Sciatic nerve (tissue), 2 donors: ENCODE measurements around the gene ERBB4. TPM values are rescaled to one million over a fixed set of nuclear protein-coding genes. Genes with fewer than 3 reads are reported as not detected.

Source experiments
- ATAC-seq: fragments of 200-7000 bp; cut with Tn5 transposase; one replicate; pipeline ENCODE4 v1.9.1; 2020; ENCODE audit warnings: mild to moderate bottlenecking, moderate library complexity
- DNase-seq: peaks from one replicate; pipeline ENCODE4 v3.0.0-alpha.2; 2020; ENCODE audit warnings: low spot score
- intact Hi-C: fragments of 100-400 bp; cut with DNase I; formaldehyde crosslinking; loops from one replicate; pipeline ENCODE4 v1.14.2; 2022
- total RNA-seq: library from RNA; stranded (reverse); fragmentation: NEBNext Ultra II Directional; extraction: Animal tissue kit (Norgen Biotek cat#: 25700); gene quantifications from one replicate; pipeline ENCODE4 v1.2.1, GENCODE V29; 2021
- donor health status: DM: no; HTN: no; CAD: no.
- donor health status: DM: no; HTN: no; CAD: no.

ERBB4 gene
- total RNA-seq, 1 donor from 2014 or later = 19.7 TPM

DNA sequence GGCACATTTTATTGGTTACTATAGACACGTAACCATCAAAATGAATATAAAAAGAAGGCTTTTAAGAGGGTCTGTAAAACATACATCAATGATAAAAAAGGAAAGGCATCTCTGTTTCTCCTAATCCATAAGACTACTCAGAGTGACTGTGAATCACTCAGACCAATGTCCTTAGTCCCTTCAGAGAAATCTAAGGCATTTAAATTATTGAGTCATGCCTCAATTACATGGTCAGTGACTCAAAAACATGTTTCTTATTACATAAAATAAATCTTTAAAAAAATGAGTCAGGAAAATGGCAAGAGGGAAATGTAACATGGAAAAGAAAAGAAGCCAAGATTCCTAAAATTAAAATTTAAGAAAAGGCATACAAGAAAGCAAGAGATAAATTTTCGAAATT is 146.6 kb downstream of the ERBB4 start:
- DNase-seq (no peak), ATAC-seq (no peak)
- intact Hi-C loops = no loop called here

DNA sequence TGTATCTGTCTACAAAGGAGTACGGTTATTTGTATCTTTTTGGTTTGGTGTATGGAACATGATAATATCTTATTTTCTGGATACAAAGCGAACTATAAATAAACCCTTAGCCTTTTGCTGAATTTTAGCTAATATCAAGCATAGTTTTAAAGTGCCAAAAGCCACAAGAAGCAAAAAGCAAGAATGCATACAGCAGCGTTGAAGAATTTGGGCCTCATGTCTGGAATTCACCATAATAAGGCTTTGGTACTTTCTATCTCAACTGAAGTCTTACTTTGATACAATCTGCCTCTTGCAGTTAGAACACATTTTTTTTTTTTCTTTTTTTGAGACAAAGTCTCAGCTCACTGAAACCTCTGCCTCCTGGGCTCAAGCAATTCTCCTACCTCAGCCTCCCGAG is 151.5 kb downstream of the ERBB4 start:
- ATAC-seq (no peak), DNase-seq (no peak)
- intact Hi-C loops = no loop called here

DNA sequence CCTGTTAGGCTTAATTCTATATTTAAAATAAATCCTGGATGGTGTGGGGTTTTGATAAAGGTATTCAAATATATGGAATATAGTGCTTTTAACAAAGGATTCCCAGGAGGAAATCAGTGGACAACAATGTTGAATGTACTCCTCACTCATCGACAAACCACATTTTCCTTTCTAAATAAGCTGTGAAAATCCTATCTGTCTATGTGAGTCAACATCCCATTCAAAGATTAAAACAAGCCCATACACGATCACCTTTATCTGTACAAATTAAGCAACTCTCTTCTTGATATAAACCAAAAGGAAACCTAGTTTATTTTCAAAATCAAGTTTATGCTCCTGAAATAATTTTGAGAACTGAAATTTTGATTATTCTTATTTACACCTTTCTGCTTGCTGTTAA is 153.4 kb downstream of the ERBB4 start:
- intact Hi-C loops = no loop called here
- ATAC-seq = no peak
- no peak for DNase-seq

DNA sequence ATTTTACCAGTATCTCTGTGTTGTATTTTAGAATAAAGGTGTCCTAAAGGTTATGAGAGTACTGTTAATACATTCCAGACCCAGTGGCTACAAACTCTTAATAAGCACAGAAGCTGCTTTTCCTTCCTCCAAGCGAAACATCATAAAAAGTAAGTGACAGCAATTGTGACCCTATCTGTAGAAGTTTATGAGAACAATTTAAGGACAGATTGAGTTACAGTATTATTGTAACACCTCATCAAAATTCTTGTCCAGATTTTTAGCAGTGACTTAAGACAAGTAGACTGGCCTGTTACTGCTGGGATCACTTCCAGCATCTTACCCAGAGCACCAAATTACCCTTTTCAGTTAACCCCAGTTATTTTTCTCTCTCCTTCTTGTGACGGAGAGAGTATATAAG is 154.6 kb downstream of the ERBB4 start:
- intact Hi-C loops = no loop called here

DNA sequence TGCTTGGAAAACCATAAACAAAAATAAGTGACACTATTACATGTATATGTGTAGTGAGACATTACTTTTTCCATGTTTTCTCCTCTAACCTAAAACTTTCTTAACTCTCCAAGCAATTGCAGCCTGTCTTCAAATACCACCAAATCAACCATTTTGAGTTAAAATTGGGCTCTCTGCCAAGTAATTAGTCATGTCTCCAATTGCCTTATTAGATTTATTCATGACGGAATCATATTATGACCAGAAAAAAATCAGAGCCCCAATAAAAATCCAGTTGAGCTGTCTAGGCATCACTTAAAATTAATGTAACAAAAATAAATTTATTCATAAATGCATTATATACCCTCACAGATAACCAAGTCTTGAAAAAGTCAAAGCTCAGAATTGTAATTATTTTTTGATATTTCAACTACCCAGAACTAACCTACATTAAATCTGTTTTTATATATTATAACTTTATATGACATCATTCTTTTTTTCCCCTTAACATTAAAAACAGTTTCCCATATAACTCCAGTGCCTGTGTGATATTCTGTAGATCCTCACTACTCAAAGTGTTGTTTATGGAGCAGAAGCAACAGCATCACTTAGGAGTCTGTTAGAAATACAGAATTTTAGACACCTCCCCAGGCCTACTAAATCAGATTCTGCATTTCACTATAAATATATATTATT is 157.0 kb downstream of the ERBB4 start:
- intact Hi-C loops = no loop called here
- ATAC-seq (no peak), DNase-seq (no peak)

More for the DNA sequence above, 154.6 kb downstream of the ERBB4 start:
- DNase-seq (no peak), ATAC-seq (no peak)

DNA sequence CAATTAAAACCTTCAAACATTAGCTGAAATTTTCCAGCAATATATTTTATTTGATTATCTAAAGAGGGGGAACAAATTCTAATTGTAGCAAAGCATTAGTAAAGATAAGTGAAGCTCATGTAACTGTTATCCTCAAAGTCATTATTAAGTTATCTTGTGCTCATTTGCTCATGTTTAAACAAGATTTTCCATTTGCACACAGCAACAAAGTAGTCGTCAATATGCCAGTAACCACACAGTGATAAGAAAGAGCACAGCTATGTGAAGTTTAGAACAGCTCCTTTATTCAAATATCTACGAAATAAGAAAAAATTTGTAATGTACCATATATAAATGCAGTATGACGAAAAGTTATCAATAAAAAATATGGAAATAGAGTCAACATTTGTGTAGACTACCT is 159.5 kb downstream of the ERBB4 start:
- intact Hi-C loops = no loop called here
- ATAC-seq (no peak), DNase-seq (no peak)

DNA sequence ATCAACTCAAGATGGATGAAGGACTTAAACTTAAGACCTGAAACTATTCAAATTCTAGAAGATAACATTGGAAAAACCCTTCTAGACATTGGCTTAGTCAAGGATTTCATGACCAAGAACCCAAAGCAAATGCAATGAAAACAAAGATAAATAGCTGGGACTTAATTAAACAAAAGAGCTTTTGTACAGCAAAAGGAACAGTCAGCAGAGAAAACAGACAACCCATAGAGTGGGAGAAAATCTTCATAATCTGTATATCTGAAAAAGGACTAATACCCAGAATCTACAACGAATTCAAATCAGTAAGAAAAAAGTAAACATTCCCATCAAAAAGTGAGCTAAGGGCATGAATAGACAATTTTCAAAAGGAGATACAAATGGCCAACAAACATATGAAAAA is 171.2 kb downstream of the ERBB4 start:
- intact Hi-C loops = no loop called here
- DNase-seq (no peak), ATAC-seq (no peak)

DNA sequence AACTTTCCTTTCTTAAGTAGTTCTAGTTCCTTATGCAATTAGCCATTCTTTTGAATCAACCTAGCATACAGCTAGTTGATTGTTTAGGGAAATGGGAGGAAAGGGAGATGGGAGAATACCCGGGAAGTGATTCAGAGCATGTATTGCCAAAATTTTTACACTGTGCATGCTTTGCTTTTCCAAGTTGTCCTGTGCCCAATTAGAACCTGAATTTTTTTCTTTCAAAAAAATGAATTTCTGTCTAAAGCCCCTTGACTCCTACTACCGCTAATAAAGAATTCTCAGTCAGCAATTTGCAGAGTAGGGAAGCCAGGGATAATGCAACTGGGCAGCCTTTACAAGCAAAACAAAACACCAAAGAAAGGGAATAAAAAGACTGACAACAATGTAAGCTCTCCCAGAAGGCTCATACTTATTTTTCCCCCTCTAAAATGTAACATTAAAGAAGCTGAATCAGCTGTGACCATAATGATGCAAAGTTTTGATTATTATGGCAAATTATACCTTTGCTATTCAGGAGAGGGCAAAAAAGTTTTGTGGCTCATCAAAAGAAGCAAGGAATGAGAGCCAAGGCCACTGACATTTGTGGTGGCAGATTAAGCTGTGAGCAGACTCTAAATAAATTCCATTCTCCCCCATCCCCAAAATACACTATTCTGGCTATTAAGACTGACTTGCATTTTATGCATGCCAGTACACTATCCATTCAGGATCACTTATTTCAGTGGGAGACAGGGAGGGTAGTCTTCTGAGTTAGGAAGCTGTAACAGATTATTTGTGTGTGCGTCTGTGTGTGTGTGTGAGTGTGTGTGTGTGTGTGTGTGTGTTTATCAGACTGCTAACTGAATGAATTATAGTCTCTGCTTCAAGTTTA is 174.3 kb downstream of the ERBB4 start:
- no peak for DNase-seq
- no peak for ATAC-seq
- intact Hi-C loops = no loop called here

DNA sequence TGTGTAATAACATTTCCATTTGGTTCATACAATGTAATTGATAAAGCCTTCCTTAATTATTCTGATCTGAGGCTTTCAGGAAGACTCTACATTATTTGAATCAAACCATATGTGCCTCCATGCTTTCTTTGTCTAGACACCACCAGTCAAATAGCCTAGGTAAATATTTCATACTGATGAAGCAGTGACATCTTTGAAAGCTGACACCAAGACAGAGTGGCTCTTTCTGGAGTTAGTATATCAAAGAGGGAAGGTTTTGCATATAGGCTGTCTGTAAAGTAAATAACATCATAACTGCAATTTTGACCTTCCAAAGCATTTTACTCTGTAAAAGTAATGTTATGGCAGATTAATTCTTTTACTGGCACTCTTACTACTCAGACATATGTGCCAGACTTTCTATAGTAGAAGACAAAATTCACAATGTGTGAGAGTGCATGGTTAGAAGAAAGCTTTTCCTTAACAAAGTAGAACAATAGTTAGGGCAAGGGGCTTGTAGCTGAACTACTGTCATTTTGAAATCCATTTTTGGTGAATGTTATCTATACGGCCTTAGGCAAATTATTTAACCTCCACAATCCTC is 177.3 kb downstream of the ERBB4 start:
- DNase-seq (no peak), ATAC-seq (no peak)
- intact Hi-C loops = no loop called here

DNA sequence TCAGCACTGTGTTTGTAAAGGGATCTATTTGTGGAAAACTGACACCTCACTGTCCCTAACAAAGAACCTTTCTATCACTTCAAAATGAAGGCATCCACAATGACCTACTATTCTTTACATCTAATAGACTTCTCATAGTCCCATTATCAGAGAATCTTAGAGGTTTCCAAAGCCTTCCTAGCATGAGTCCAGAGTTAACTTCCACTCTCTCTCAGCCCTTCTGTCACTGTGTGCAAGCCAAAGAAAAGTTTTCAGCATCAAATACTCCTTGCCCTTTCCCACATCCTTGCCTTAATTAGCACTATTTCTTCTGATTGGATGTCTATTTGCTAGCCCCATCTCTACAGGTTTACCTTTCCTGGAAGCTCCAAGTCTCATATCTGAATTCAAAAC is 178.5 kb downstream of the ERBB4 start:
- ATAC-seq (no peak), DNase-seq (no peak)
- intact Hi-C loops = no loop called here

DNA sequence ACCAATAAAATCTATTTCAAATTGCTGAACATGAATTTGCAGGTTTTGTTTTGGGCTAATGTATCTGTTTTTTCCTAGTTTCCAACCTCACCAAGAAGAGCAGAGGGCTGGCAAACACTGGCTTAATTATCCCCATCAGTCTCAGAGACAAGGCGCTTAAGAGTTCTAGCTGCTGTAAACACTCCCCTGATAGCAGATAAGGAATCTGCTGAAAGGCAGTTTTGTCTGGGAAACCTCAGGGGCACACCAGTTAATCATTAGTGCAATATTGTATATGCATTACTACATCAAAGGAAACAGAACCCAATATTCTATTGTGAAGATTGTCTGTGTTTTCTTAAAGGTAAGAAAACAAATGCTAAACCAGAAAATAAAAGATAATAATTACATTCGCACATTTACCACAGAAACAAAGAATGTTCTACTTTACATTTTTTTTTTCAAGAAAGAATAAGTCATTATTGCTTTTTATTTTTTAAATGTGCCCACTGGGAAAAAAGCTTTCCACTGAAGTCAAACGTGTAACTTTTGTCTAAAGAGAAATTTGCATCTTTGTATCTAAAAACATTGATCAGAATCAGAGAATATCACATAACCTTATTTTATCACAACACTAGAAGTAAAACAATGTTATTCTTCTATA is 179.1 kb downstream of the ERBB4 start:
- intact Hi-C loops = no loop called here
- no peak for DNase-seq
- ATAC-seq = no peak

DNA sequence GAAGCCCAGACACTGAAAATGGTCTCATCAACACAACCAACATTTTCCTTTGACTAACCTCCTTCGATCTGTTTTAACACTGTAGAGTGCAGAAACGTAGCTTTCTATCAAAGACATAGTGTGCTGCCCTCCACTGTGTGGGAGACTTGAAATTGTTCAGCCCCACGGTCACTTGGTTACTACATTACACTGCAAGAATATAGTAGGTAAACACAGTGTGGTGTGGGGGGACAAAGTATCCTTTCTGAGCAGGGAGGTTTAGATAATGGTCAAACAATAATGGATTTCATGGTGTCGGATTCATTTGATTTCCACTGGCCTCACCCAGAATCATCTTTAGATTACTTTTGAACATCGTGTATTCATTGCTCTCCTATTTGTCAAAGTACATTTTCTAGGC is 181.0 kb downstream of the ERBB4 start:
- DNase-seq = no peak
- ATAC-seq = no peak
- intact Hi-C loops = no loop called here

DNA sequence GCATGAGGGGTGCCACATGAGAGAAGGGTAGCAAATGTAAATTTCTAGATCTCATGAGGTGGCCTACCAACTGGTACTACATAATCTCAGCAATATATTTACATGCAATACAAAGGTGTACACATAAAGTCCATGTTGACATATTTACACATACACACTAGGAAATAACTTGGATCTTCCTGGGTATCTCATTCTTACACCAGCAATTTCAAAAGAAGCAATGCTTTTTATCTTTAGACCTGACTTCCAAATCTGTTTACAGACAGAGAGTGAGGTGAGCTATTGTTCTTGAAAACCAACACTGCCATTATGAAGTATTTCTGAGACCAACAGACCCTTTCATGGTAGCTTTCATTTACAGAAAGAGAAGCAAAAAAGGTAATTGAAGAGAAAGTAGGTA is 184.2 kb downstream of the ERBB4 start:
- DNase-seq = no peak
- intact Hi-C loops = no loop called here
- ATAC-seq = no peak

DNA sequence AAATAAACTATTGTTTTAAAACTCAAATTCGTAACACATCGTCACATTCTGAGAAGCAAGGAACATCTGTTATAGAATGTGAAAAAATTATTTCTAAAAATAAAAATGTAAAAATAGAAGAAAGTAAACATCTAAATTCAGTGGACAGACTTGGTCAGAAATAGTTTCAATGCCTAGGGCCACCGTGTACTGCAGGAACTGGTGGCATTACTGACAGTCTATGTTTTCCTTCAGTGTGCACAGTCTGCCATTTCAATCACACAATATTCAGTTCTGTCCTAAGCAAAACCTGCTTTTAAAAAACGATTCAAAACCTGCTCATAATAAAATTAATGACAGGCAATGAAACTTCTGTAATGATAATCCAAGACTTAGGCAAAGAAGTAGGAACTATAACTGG is 190.1 kb downstream of the ERBB4 start:
- intact Hi-C loops = no loop called here
- ATAC-seq = no peak

DNA sequence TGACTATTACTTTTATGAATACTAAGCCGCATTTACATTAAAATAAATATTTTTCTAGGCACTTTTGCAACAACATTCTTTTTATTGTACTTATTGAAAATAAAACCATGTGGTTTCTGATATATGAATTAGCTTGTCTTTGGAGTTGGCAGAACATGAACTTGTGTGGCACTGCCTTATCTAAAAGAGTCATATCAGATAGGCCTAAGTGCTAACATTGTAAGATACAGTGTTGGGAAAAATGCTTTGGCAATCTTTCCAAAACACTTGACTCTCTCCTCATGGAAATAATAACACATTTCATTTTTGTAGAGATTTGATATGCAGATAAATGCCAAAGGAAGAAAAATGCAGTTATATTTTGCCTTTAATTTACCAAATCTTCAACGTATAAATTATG is 191.7 kb downstream of the ERBB4 start:
- intact Hi-C loops = no loop called here
- DNase-seq (no peak), ATAC-seq (no peak)

More for the DNA sequence above, 190.1 kb downstream of the ERBB4 start:
- no peak for DNase-seq

DNA sequence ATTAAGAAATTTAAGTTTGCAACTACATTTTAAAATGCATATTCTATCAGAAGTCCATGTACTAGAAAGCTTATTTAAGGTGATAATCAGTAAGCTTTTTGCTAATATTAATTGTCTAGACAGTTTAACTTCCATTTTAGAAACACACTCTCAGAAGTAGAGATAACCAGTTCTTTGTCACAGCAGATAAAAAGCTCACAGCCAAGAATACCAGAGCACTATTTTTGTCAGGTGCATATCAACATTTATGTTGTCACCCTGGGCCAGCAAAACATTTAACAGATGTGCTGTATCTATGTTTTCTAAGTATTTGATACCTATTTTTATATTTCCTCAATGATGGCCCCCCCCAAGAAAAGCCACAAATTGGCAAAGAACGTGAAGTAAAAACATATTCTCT is 192.6 kb downstream of the ERBB4 start:
- DNase-seq (no peak), ATAC-seq (no peak)
- intact Hi-C loops = no loop called here

DNA sequence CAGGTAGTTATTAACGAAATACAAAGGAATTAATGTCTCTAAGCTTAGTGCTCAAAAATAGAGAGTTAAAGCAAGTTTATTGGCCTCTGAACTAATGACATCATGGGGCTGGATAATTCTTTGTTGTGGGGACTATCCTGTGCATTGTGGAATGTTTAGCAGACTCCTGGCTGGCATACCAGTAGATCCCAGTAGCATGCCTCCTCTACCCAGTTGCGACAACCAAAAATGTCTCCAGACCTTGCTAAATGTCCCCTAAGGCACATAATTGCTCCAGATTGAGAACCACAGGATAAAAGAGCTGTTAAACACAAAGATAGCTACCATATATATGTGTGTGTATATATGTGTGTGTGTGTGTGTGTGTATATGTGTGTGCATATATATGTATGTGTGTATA is 194.5 kb downstream of the ERBB4 start:
- DNase-seq (no peak), ATAC-seq (no peak)
- intact Hi-C loops = no loop called here

DNA sequence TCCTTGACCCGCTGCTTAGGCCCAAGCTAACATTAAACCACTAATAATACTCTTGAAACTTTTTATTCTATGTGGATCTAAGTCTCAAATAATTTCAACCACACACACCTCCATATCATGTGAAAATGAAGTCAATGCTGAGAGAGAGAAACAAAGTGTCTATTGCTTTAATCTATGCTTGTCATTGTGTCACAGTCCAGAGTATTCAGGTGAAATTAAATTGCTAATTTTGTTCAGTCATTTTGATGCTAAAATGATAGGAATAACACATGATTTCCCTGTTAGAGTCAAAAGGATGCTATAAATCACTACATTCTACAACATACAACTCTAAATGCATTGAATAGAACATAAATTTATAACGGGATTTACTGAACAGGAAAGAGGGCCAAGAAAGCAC is 195.4 kb downstream of the ERBB4 start:
- intact Hi-C loops = no loop called here

DNA sequence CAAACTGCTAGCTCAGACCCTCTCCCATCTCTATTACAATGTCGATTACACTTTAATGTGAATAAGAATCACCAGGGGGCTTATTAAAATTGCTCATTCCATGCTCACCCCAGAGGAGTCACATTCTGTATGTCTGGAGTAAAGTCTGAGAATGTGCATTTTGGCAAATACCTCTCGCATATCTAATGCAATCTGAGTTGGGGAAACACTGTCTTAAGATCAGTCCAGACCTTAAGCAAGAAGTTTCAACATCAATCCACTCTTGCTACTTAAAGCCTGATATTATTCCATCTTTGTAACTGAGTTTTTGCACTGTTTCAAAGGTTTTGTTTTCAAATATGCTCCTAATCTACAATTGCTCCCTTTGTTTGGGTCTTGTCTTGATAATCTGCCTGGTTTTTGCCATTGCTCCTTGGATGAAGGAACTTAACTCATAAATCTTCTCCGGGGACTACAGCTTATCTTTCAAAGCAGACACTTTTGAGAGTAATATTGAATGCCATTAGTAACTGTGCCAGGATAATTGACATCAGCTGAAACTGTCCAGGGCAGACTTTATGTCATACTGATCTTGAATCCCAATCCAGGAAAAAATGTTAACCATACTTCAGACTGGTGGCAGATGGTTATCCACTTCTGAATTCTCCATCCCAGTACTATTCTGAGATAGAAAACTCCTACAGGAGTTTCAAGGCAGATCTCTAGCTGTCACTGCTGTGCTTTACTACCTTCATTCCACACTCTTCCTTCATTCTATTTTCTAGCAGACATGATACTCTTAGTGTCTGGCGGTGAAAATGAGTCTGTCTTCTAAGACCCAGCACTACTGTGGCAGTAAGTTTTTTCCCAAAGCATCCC is 200.9 kb downstream of the ERBB4 start:
- intact Hi-C loops = no loop called here
- ATAC-seq (no peak), DNase-seq (no peak)

More for the DNA sequence above, 195.4 kb downstream of the ERBB4 start:
- DNase-seq (no peak), ATAC-seq (no peak)
